D721Med (cell line): ENCODE data around the gene LRRC56.

Source experiments
- DNase-seq: peaks from one replicate; pipeline ENCODE4 v3.0.0; 2011; ENCODE audit warnings: low spot score; ENCODE audit not compliant: insufficient read length
- FAIRE-seq: peaks from 2 replicates; lab custom pipeline; 2011; peaks lifted over from hg19 to GRCh38; lab: Jason Lieb, UNC
- CTCF ChIP-seq: IDR thresholded peaks from 2 replicates; pipeline ENCODE4 v1.5.1; 2012; ENCODE audit warnings: mild to moderate bottlenecking, control low read depth; ENCODE audit not compliant: insufficient read depth; ENCODE audit errors: missing control alignments

LRRC56 gene

GRCh38 chr11:536841-537621, at the start of gene LRRC56:
TSS of gene LRRC56 (plus strand) at chr11:537527. CDS start at chr11:540685, 3,158 bp downstream.
- FAIRE-seq (no peak), DNase-seq (peak; percentile 86)
- TF ChIP-seq CTCF = no peak

GRCh38 chr11:487571-488021, 49.7 kb upstream of the LRRC56 start:
- no peak for TF ChIP-seq CTCF
- DNase-seq (no peak), FAIRE-seq (no peak)

- DNase-seq (no peak), FAIRE-seq (no peak)
- TF ChIP-seq CTCF = no peak
These were observed 49.3 kb upstream of the LRRC56 start for GRCh38 chr11:488062-488461.

- TF ChIP-seq CTCF = no peak
- DNase-seq (no peak), FAIRE-seq (no peak)
These were observed 48.7 kb upstream of the LRRC56 start for GRCh38 chr11:488579-488978.

- FAIRE-seq (no peak), DNase-seq (no peak)
- no peak for TF ChIP-seq CTCF
These were observed 48.3 kb upstream of the LRRC56 start for GRCh38 chr11:488992-489391.

GRCh38 chr11:489610-490185, 47.6 kb upstream of the LRRC56 start:
- FAIRE-seq (no peak), DNase-seq (no peak)
- TF ChIP-seq CTCF = no peak
